Spleen (tissue), 11 donors: ENCODE measurements around the gene PYCR2. TPM values are rescaled to one million over a fixed set of nuclear protein-coding genes. Genes with fewer than 3 reads are reported as not detected.

ENCODE experiments used
- DNase-seq: peaks from one replicate; pipeline ENCODE4 v3.0.0-alpha.2; 2020
- H3K27ac ChIP-seq, 8 donors: fragments of 200-600 bp; sonication (generic) in 7 of 8; 1 replicate in 4 of 8; 2 replicates in 4 of 8; pipeline versions ENCODE4 v1.5.0 to v1.8.0; 2016 to 2021; ENCODE audit warnings: inconsistent platforms in 4 of 8, mild to moderate bottlenecking in 4 of 8, moderate library complexity in 1 of 8
- H3K27me3 ChIP-seq, 7 donors: fragments of 200-600 bp; sonication (generic) in 6 of 7; replicated peaks in 1 of 7; 1 replicate in 4 of 7; 2 replicates in 3 of 7; pipeline versions ENCODE4 v1.5.0 to v1.8.0; 2016 to 2021; ENCODE audit warnings: inconsistent platforms in 3 of 7, mild to moderate bottlenecking in 1 of 7
- H3K36me3 ChIP-seq, 6 donors: fragments of 200-600 bp; sonication (generic) in 5 of 6; 1 replicate in 4 of 6; 2 replicates in 2 of 6; pipeline versions ENCODE4 v1.5.0 to v1.8.0; 2016 to 2021; ENCODE audit warnings: inconsistent platforms in 2 of 6
- H3K4me1 ChIP-seq, 6 donors: fragments of 200-600 bp; sonication (generic) in 5 of 6; 1 replicate in 3 of 6; 2 replicates in 3 of 6; pipeline versions ENCODE4 v1.5.0 to v1.8.0; 2016 to 2021; ENCODE audit warnings: inconsistent platforms in 3 of 6
- H3K4me3 ChIP-seq, 8 donors: fragments of 200-600 bp; sonication (generic) in 7 of 8; 1 replicate in 4 of 8; 2 replicates in 4 of 8; pipeline versions ENCODE4 v1.5.0 to v1.8.0; 2016 to 2021; ENCODE audit warnings: inconsistent platforms in 4 of 8, mild to moderate bottlenecking in 4 of 8, moderate library complexity in 2 of 8
- H3K9me3 ChIP-seq, 8 donors: fragments of 200-600 bp; sonication (generic) in 7 of 8; 1 replicate in 4 of 8; 2 replicates in 4 of 8; pipeline versions ENCODE4 v1.5.0 to v1.8.0; 2016 to 2021; ENCODE audit warnings: inconsistent platforms in 4 of 8
- POLR2A ChIP-seq, 3 donors: fragments of 450-650 bp; IDR thresholded peaks; one replicate each; pipeline ENCODE4 v1.5.1; 2017; ENCODE audit warnings: antibody characterized with exemption in 3 of 3, mild to moderate bottlenecking in 1 of 3
- POLR2AphosphoS5 ChIP-seq, 3 donors: sonication (generic); formaldehyde crosslinking; IDR thresholded peaks; one replicate each; pipeline ENCODE4 v1.5.1; 2017; ENCODE audit warnings: antibody characterized with exemption in 3 of 3
- WGBS, 5 donors: extraction: QIAGEN DNeasy Blood & Tissue Kit in 3 of 5; methylation state at CpG; one replicate each; pipeline versions ENCODE4 v1.1.5 to v1.1.7; 2013 to 2018; 5-methylcytosine and 5-hydroxymethylcytosine counted together
- intact Hi-C: fragments of 100-400 bp; cut with DNase I; formaldehyde crosslinking; loops from one replicate; pipeline ENCODE4 v1.15.0; 2023; ENCODE audit warnings: low total_unique reads
- polyA plus RNA-seq, 3 donors: library from polyadenylated mRNA; stranded (reverse); fragments of 200-250 nt; gene quantifications; one replicate each; pipeline ENCODE4 v1.2.1, GENCODE V29; 2013
- total RNA-seq, 7 donors: library from RNA; depleted of rRNA in 3 of 7; stranded (reverse); fragments of >200 nt in 3 of 7; fragmentation: NEBNext Ultra II Directional in 4 of 7; extraction: Animal tissue kit (Norgen Biotek cat#: 25700) in 4 of 7; gene quantifications; one replicate each; pipeline versions ENCODE4 v1.1.0 to v1.2.1, GENCODE V29; 2016 to 2021
- TF ChIP-seq, protein P1 (sequence below), 11 experiments: fragments of 200-600 bp in 7 of 11; fragments of 450-650 bp in 4 of 11; sonication (generic) in 4 of 11; IDR thresholded peaks in 8 of 11; conservative IDR thresholded peaks in 3 of 11; 1 replicate in 7 of 11; 2 replicates in 4 of 11; pipeline versions ENCODE4 v1.4.0 to v1.8.0; 2016 to 2021; ENCODE audit warnings: antibody characterized with exemption in 11 of 11, inconsistent platforms in 4 of 11, mild to moderate bottlenecking in 1 of 11
- donor health status: healthy with polysubstance abuse.
- donor health status: DM: no; HTN: no; CAD: no; lungs with moderate emphysema.
- donor health status: DM: no; HTN: no; CAD: no.
- donor health status: Bipolar disorder and iron deficiency.
- donor health status: healthy.
- donor health status: DM: no; HTN: no; CAD: no.
- donor health status: DM: yes; HTN: yes; CAD: no.

The PYCR2 gene
- total and polyA plus RNA-seq, 10 donors: 50.0 to 80.4 (median 68.2) TPM

- Histone ChIP-seq H3K4me1 (peaks cover 0 to 26% (median 16%) of the 10 kb centered on the region in 6 donors), H3K27me3 (no peaks in the 10 kb centered on the region), H3K36me3 (peaks cover 0 to 36% (median 6%) of the 10 kb centered on the region in 6 donors), H3K9me3 (no peaks in the 10 kb centered on the region), H3K27ac (peak overlapping the region in 2 of 8 donors; percentile 1 to 6), H3K4me3 (peak overlapping the region in 1 of 8 donors; percentile 3)
- TF ChIP-seq POLR2AphosphoS5 (IDR thresholded peaks at IDR 0.05) (peak; percentile 46 to 78 (median 56)), POLR2A (IDR thresholded peaks at IDR 0.05) (no peak)
- TF ChIP-seq, protein P1, sequence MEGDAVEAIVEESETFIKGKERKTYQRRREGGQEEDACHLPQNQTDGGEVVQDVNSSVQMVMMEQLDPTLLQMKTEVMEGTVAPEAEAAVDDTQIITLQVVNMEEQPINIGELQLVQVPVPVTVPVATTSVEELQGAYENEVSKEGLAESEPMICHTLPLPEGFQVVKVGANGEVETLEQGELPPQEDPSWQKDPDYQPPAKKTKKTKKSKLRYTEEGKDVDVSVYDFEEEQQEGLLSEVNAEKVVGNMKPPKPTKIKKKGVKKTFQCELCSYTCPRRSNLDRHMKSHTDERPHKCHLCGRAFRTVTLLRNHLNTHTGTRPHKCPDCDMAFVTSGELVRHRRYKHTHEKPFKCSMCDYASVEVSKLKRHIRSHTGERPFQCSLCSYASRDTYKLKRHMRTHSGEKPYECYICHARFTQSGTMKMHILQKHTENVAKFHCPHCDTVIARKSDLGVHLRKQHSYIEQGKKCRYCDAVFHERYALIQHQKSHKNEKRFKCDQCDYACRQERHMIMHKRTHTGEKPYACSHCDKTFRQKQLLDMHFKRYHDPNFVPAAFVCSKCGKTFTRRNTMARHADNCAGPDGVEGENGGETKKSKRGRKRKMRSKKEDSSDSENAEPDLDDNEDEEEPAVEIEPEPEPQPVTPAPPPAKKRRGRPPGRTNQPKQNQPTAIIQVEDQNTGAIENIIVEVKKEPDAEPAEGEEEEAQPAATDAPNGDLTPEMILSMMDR (IDR thresholded peaks at IDR 0.05 in 8 of 11, conservative IDR thresholded peaks at IDR 0.05 in 3 of 11): peak; percentile 61 to 98 (median 94)
- DNase-seq: peak; percentile 92
- 41 to 50% (median 49%) methylated on average over 50 to 53 of the region's 53 CpGs for WGBS, 5 donors
- intact Hi-C loops: loop anchor here (2.0 to 5.0 kb wide), 2 partner anchors 134 to 437 kb away; partner anchors contain the start of gene SRP9
Measured at GRCh38 chr1:225911191-225912130, 12.6 kb downstream of the PYCR2 start.

- Histone ChIP-seq H3K36me3 (peaks cover 0 to 16% (median 0%) of the 10 kb centered on the region in 6 donors), H3K27ac (no peak overlapping the region), H3K27me3 (no peaks in the 10 kb centered on the region), H3K9me3 (no peaks in the 10 kb centered on the region), H3K4me3 (no peak overlapping the region), H3K4me1 (peaks cover 0 to 26% (median 16%) of the 10 kb centered on the region in 6 donors)
- intact Hi-C loops: loop anchor here (10.0 kb wide), 1 partner anchor 65 kb away; no protein-coding TSS in a partner anchor
- peak; percentile 17 for DNase-seq
- WGBS, 5 donors: 93 to 100% (median 96%) methylated on average over 1 of the region's 1 CpG
- no peak for TF ChIP-seq POLR2A (IDR thresholded peaks at IDR 0.05)
- TF ChIP-seq, protein P1 (IDR thresholded peaks at IDR 0.05 in 8 of 11, conservative IDR thresholded peaks at IDR 0.05 in 3 of 11): no peak
- TF ChIP-seq POLR2AphosphoS5 (IDR thresholded peaks at IDR 0.05): no peak
Measured at GRCh38 chr1:225909477-225909876, 14.6 kb downstream of the PYCR2 start.

DNA sequence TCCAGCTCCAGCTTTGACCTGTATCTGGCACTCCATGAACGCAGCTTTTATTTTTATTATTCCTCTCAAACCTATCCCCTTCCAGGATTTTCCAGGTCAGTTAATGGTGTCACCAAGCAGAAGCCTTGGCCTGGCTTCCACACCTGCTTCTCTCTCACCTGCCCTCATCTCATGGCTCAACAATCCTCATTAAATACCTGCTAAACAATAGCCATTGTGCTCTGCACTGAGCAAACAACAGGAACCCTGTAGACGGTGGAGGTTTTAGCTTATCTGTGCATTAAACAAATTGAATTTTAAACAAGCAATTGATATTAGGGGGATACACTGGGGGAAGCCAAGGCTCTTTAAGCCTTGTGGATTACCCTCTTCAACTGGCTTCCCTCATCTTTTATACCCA is 15.3 kb downstream of the PYCR2 start:
- H3K36me3 ChIP-seq: peaks cover 0 to 13% (median 0%) of the 10 kb centered on the region in 6 donors
- intact Hi-C loops: loop anchor here (10.0 kb wide), 1 partner anchor 64 kb away; no protein-coding TSS in a partner anchor

More for the DNA sequence above, 15.3 kb downstream of the PYCR2 start:
- H3K4me1 ChIP-seq: peaks cover 0 to 26% (median 16%) of the 10 kb centered on the region in 6 donors
- 81 to 91% (median 88%) methylated on average over 2 of the region's 2 CpGs for WGBS, 5 donors
- H3K4me3 ChIP-seq: no peak overlapping the region
- TF ChIP-seq, protein P1 (IDR thresholded peaks at IDR 0.05 in 8 of 11, conservative IDR thresholded peaks at IDR 0.05 in 3 of 11): no peak
- TF ChIP-seq POLR2A (IDR thresholded peaks at IDR 0.05) (no peak), POLR2AphosphoS5 (IDR thresholded peaks at IDR 0.05) (no peak)
- no peak for DNase-seq
- no peaks in the 10 kb centered on the region for H3K9me3 ChIP-seq
- H3K27ac ChIP-seq: no peak overlapping the region
- H3K27me3 ChIP-seq: no peaks in the 10 kb centered on the region
